M059J (cell line): ENCODE measurements around the gene CTLA4. TPM values are rescaled to one million over a fixed set of nuclear protein-coding genes. Genes with fewer than 3 reads are reported as not detected.
A peak's percentile ranks its signal among the peaks of the same experiment; 100 is the strongest.

ENCODE experiments used
- DNase-seq: peaks from one replicate; pipeline ENCODE4 v3.0.0-alpha.2; 2012; ENCODE audit warnings: low read depth
- total RNA-seq: library from RNA; depleted of rRNA; stranded (reverse); fragments of >200 nt; shearing (Covaris generic); gene quantifications from 2 replicates; pipeline ENCODE4 v1.2.3, GENCODE V29; 2014

Gene CTLA4
- total RNA-seq, 1 experiment from 2014 or later: not detected

GRCh38 chr2:203891474-203891873 is 23.9 kb downstream of the CTLA4 start:
- DNase-seq: peak; percentile 20

- DNase-seq: peak; percentile 49
These were observed 24.6 kb downstream of the CTLA4 start for GRCh38 chr2:203892207-203892606.

GRCh38 chr2:203893401-203893800 is 25.8 kb downstream of the CTLA4 start:
- no peak for DNase-seq

- DNase-seq: no peak
These were observed 26.3 kb downstream of the CTLA4 start for GRCh38 chr2:203893840-203894239.

GRCh38 chr2:203894262-203894661 is 26.7 kb downstream of the CTLA4 start:
- DNase-seq: no peak

- no peak for DNase-seq
These were observed 30.0 kb downstream of the CTLA4 start for GRCh38 chr2:203897544-203897943.

- no peak for DNase-seq
These were observed 31.1 kb downstream of the CTLA4 start for GRCh38 chr2:203898657-203899056.

GRCh38 chr2:203900253-203900652 is 32.7 kb downstream of the CTLA4 start:
- DNase-seq: no peak

- no peak for DNase-seq
These were observed 36.5 kb downstream of the CTLA4 start for GRCh38 chr2:203904022-203904421.

GRCh38 chr2:203905656-203906055 is 38.1 kb downstream of the CTLA4 start:
- no peak for DNase-seq

- no peak for DNase-seq
These were observed 40.7 kb downstream of the CTLA4 start for GRCh38 chr2:203908066-203908796.

- DNase-seq: no peak
These were observed 41.2 kb downstream of the CTLA4 start for GRCh38 chr2:203908797-203909185.

- peak; percentile 56 for DNase-seq
These were observed 41.8 kb downstream of the CTLA4 start for GRCh38 chr2:203909261-203909967.

GRCh38 chr2:203909974-203910373 is 42.4 kb downstream of the CTLA4 start:
- DNase-seq: no peak

- DNase-seq: peak; percentile 8
These were observed 46.4 kb downstream of the CTLA4 start for GRCh38 chr2:203913947-203914346.

GRCh38 chr2:203914546-203915182 is 47.1 kb downstream of the CTLA4 start:
- no peak for DNase-seq

GRCh38 chr2:203915256-203915655 is 47.7 kb downstream of the CTLA4 start:
- DNase-seq: no peak

GRCh38 chr2:203916756-203917155 is 49.2 kb downstream of the CTLA4 start:
- DNase-seq: no peak

GRCh38 chr2:203918264-203918663 is 50.7 kb downstream of the CTLA4 start:
- no peak for DNase-seq

- DNase-seq: no peak
These were observed 51.3 kb downstream of the CTLA4 start for GRCh38 chr2:203918839-203919238.
